Stomach smooth muscle (tissue), 2 donors: ENCODE measurements around the gene PDZRN3.
A peak's percentile ranks its signal among the peaks of the same experiment; 100 is the strongest.

Experiments used
- H3K27ac ChIP-seq: one replicate; pipeline ENCODE4 v1.7.0; 2013; ENCODE audit warnings: mild to moderate bottlenecking, low read length, inconsistent platforms
- H3K27me3 ChIP-seq, 2 donors: one replicate each; pipeline ENCODE4 v1.7.0; 2013; ENCODE audit warnings: low read length in 2 of 2; ENCODE audit not compliant: insufficient read depth in 2 of 2, control insufficient read depth in 1 of 2
- H3K36me3 ChIP-seq, 2 donors: one replicate each; pipeline ENCODE4 v1.7.0; 2013; ENCODE audit warnings: low read length in 2 of 2; ENCODE audit not compliant: control insufficient read depth in 2 of 2, insufficient read depth in 2 of 2
- H3K4me1 ChIP-seq: one replicate; pipeline ENCODE4 v1.7.0; 2013; ENCODE audit warnings: low read length; ENCODE audit not compliant: control insufficient read depth, insufficient read depth
- H3K4me3 ChIP-seq, 2 donors: one replicate each; pipeline ENCODE4 v1.7.0; 2013; ENCODE audit warnings: low read length in 2 of 2
- H3K9ac ChIP-seq, 2 donors: one replicate each; pipeline ENCODE4 v1.7.0; 2013; ENCODE audit warnings: low read length in 2 of 2, mild to moderate bottlenecking in 1 of 2
- H3K9me3 ChIP-seq, 2 donors: one replicate each; pipeline ENCODE4 v1.7.0; 2013; ENCODE audit warnings: low read length in 2 of 2; ENCODE audit not compliant: control insufficient read depth in 2 of 2
- donor health status: healthy.
- donor health status: Pancreatic carcinoma.

PDZRN3 gene

GRCh38 chr3:73408634-73409033 lies 216.1 kb downstream of the PDZRN3 start:
- Histone ChIP-seq H3K9me3 (no peaks in the 10 kb centered on the region), H3K27me3 (no peaks in the 10 kb centered on the region), H3K4me3 (peak overlapping the region; percentile 28 to 40), H3K9ac (peak overlapping the region in 1 of 2 donors; percentile 62), H3K4me1 (peaks cover 83% of the 10 kb centered on the region), H3K36me3 (peaks cover 0 to 5% of the 10 kb centered on the region in 2 donors), H3K27ac (peak overlapping the region; percentile 88)

GRCh38 chr3:73407577-73407976 lies 217.2 kb downstream of the PDZRN3 start:
- no peaks in the 10 kb centered on the region for H3K27me3 ChIP-seq
- peaks cover 3 to 6% of the 10 kb centered on the region in 2 donors for H3K36me3 ChIP-seq
- peak overlapping the region; percentile 41 to 57 for H3K4me3 ChIP-seq
- peak overlapping the region; percentile 95 for H3K27ac ChIP-seq
- no peaks in the 10 kb centered on the region for H3K9me3 ChIP-seq
- peaks cover 78% of the 10 kb centered on the region for H3K4me1 ChIP-seq
- H3K9ac ChIP-seq: peak overlapping the region in 1 of 2 donors; percentile 62

DNA sequence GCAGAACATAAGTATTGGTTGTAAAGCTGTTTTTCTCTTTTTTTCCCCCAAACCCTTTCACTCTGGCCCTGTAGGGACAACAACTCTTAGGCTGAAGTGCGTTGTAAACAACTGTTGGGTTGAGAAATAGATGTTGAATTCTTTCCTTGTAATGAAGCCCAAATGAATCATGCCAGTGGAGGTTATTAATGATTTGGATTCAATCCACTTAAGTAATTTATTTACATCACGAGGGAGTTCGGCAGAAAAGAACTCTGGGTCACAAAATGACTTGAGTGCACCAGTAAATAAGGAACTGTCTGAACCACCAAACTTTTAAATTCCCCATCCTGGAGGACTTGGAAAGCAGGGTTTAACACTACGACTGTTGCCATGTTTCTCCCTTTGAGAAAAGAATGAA lies 218.9 kb downstream of the PDZRN3 start:
- peak overlapping the region; percentile 95 for H3K27ac ChIP-seq
- H3K9ac ChIP-seq: peak overlapping the region; percentile 18 to 48
- H3K27me3 ChIP-seq: no peaks in the 10 kb centered on the region
- H3K4me3 ChIP-seq: peak overlapping the region; percentile 32 to 55
- H3K4me1 ChIP-seq: peaks cover 81% of the 10 kb centered on the region
- peaks cover 3 to 6% of the 10 kb centered on the region in 2 donors for H3K36me3 ChIP-seq
- H3K9me3 ChIP-seq: no peaks in the 10 kb centered on the region

- Histone ChIP-seq H3K27ac (peak overlapping the region; percentile 95), H3K27me3 (no peaks in the 10 kb centered on the region), H3K36me3 (peaks cover 3 to 6% of the 10 kb centered on the region in 2 donors), H3K4me3 (peak overlapping the region in 1 of 2 donors; percentile 29), H3K4me1 (peaks cover 77% of the 10 kb centered on the region), H3K9ac (no peak overlapping the region), H3K9me3 (no peaks in the 10 kb centered on the region)
Measured at GRCh38 chr3:73405000-73405399, 219.7 kb downstream of the PDZRN3 start.

DNA sequence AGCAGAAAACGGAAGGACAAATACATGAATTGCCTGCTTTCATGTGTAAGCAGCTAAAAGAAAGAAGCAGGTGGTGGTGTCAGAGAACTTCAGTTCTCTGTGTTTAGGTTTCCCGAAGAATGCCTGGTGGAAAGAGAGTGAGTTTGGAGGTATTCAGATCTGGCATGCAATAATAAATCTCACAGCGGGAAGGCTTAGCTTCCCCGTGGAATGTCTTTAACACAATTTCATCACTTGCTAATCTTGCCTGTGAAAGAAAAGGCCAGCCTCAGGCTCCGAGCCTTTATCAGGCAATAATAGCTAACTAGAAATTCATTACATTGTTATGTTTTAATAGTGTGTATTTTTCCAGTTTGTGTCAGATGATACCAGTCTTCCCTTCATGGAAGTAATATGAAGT lies 220.3 kb downstream of the PDZRN3 start:
- no peaks in the 10 kb centered on the region for H3K27me3 ChIP-seq
- no peak overlapping the region for H3K4me3 ChIP-seq
- peak overlapping the region; percentile 95 for H3K27ac ChIP-seq
- H3K9me3 ChIP-seq: no peaks in the 10 kb centered on the region
- peaks cover 3 to 12% of the 10 kb centered on the region in 2 donors for H3K36me3 ChIP-seq
- H3K9ac ChIP-seq: peak overlapping the region in 1 of 2 donors; percentile 13
- peaks cover 72% of the 10 kb centered on the region for H3K4me1 ChIP-seq

DNA sequence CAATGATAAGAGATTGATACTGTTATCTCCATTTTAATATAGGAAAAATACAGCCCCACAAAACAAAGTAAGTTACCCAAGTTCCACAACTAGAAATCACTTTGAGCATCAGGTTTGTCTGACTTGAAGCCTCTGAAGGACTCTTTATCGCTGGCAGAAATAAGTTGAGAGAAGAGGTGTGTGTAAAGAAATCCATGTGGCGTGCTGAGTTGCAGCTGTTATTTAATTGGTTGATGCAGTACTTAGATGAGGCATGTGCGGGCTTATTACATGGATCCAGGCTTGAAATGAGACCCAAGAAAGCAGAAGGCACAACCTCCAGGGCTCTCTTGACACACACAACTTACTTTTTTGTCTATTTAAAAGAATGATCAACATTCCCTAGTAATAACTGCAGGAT lies 221.3 kb downstream of the PDZRN3 start:
- H3K4me3 ChIP-seq: no peak overlapping the region
- H3K36me3 ChIP-seq: peaks cover 3 to 15% of the 10 kb centered on the region in 2 donors
- H3K27me3 ChIP-seq: no peaks in the 10 kb centered on the region
- no peaks in the 10 kb centered on the region for H3K9me3 ChIP-seq
- peaks cover 66% of the 10 kb centered on the region for H3K4me1 ChIP-seq
- H3K9ac ChIP-seq: no peak overlapping the region
- peak overlapping the region; percentile 95 for H3K27ac ChIP-seq

GRCh38 chr3:73401616-73402279 lies 223.0 kb downstream of the PDZRN3 start:
- Histone ChIP-seq H3K36me3 (peaks cover 8 to 15% of the 10 kb centered on the region in 2 donors), H3K27me3 (no peaks in the 10 kb centered on the region), H3K27ac (peak overlapping the region; percentile 95), H3K4me3 (peak overlapping the region in 1 of 2 donors; percentile 21), H3K9me3 (no peaks in the 10 kb centered on the region), H3K4me1 (peaks cover 53% of the 10 kb centered on the region), H3K9ac (no peak overlapping the region)

DNA sequence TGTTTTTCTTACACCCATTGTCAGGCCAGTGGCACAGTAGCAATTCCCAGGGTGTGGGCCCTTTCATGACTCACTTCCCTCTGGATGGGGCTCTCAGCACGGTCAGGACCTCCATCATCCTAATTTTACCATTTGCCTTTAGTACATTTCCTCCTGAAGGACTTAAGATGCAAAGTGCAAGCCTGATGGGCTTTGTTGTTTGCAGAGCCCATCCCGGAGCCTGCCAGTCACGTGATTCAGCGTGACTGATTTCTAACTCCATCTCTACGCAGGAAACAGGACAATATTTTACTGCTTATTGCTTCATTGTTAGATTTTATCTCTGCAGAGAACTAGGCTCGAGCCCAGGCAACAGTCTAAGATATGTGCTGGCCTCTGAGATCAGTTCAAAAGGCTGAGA lies 223.7 kb downstream of the PDZRN3 start:
- Histone ChIP-seq H3K9ac (no peak overlapping the region), H3K36me3 (peaks cover 8 to 15% of the 10 kb centered on the region in 2 donors), H3K27ac (peak overlapping the region; percentile 95), H3K4me3 (peak overlapping the region in 1 of 2 donors; percentile 1), H3K9me3 (no peaks in the 10 kb centered on the region), H3K4me1 (peaks cover 46% of the 10 kb centered on the region), H3K27me3 (no peaks in the 10 kb centered on the region)

DNA sequence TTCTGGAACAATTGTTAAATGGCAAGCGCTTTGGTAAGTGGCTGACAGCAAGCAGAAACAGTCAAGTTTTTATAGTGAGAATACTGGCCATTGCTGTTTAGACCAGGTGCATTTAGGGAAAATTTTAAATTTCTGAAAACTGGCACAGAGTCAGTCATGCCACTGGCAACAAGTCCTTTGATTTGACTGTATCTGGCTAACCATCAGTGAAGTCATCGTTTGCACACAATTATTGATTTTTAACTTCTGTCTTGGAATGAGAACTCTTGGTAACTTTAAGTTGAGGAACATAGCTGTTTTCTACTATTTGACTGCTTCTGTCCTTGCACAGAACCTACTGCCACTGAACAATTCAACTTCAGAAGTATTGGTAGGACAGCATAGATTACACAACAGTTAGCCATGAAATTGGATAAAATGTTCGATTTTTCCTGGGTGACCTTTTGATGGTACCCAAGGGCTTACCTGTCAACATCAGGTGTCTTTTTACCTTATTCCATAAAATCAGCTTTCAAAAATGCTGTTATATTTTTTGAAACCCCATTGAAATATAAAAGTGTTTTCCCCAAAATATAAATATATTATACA lies 225.0 kb downstream of the PDZRN3 start:
- H3K4me1 ChIP-seq: peaks cover 34% of the 10 kb centered on the region
- no peak overlapping the region for H3K4me3 ChIP-seq
- no peaks in the 10 kb centered on the region for H3K27me3 ChIP-seq
- H3K9me3 ChIP-seq: no peaks in the 10 kb centered on the region
- peak overlapping the region; percentile 41 for H3K27ac ChIP-seq
- no peak overlapping the region for H3K9ac ChIP-seq
- H3K36me3 ChIP-seq: peaks cover 8 to 22% of the 10 kb centered on the region in 2 donors

GRCh38 chr3:73399106-73399505 lies 225.6 kb downstream of the PDZRN3 start:
- peaks cover 29% of the 10 kb centered on the region for H3K4me1 ChIP-seq
- peak overlapping the region; percentile 41 for H3K27ac ChIP-seq
- H3K36me3 ChIP-seq: peaks cover 11 to 29% of the 10 kb centered on the region in 2 donors
- no peak overlapping the region for H3K4me3 ChIP-seq
- H3K9me3 ChIP-seq: no peaks in the 10 kb centered on the region
- H3K9ac ChIP-seq: peak overlapping the region in 1 of 2 donors; percentile 5
- H3K27me3 ChIP-seq: no peaks in the 10 kb centered on the region

- Histone ChIP-seq H3K27me3 (no peaks in the 10 kb centered on the region), H3K4me3 (no peak overlapping the region), H3K36me3 (peaks cover 12 to 24% of the 10 kb centered on the region in 2 donors), H3K27ac (peak overlapping the region; percentile 41), H3K9ac (no peak overlapping the region), H3K4me1 (peaks cover 23% of the 10 kb centered on the region), H3K9me3 (no peaks in the 10 kb centered on the region)
Measured at GRCh38 chr3:73398084-73398483, 226.7 kb downstream of the PDZRN3 start.
